Keratinocyte (primary cell): ENCODE measurements around the gene LRRC4C. TPM values are rescaled to one million over a fixed set of nuclear protein-coding genes. Genes with fewer than 3 reads are reported as not detected.

ENCODE experiments used
- DNase-seq: peaks from one replicate; pipeline ENCODE4 v3.0.0-alpha.2; 2011; ENCODE audit warnings: low read depth, missing footprints, low spot score
- FAIRE-seq: peaks from 2 replicates; lab custom pipeline; 2011; peaks lifted over from hg19 to GRCh38; lab: Jason Lieb, UNC
- H2AFZ ChIP-seq: 2 replicates; pipeline ENCODE4 v1.6.0; 2012; ENCODE audit warnings: low read length, control low read depth, inconsistent platforms; ENCODE audit not compliant: control insufficient read depth
- H3K27ac ChIP-seq: 2 replicates; pipeline ENCODE4 v1.5.1; 2011; ENCODE audit warnings: low read length; ENCODE audit not compliant: control insufficient read depth, insufficient read depth
- H3K27me3 ChIP-seq: 3 replicates; pipeline ENCODE4 v1.6.0; 2011; ENCODE audit warnings: low read length; ENCODE audit not compliant: control insufficient read depth, insufficient read depth; ENCODE audit errors: extremely low read depth
- H3K36me3 ChIP-seq, 2 experiments: 2 replicates in 1 of 2; 3 replicates in 1 of 2; pipeline ENCODE4 v1.5.1; 2011; ENCODE audit warnings: low read length in 2 of 2, mild to moderate bottlenecking in 1 of 2; ENCODE audit not compliant: control insufficient read depth in 2 of 2, insufficient read depth in 2 of 2; ENCODE audit errors: extremely low read depth in 1 of 2
- H3K4me1 ChIP-seq: 3 replicates; pipeline ENCODE4 v1.5.1; 2011; ENCODE audit warnings: low read length; ENCODE audit not compliant: control insufficient read depth, insufficient read depth; ENCODE audit errors: extremely low read depth
- H3K4me2 ChIP-seq: 3 replicates; pipeline ENCODE4 v1.6.0; 2011; ENCODE audit warnings: low read depth, low read length; ENCODE audit not compliant: control insufficient read depth, insufficient read depth; ENCODE audit errors: extremely low read depth
- H3K4me3 ChIP-seq, 3 experiments: fragments of 200-600 bp in 1 of 3; sonication (generic) in 1 of 3; 2 replicates in 2 of 3; 3 replicates in 1 of 3; pipeline ENCODE4 v1.5.1; 2011 to 2016; ENCODE audit warnings: low read length in 3 of 3, mild to moderate bottlenecking in 3 of 3, control low read depth in 2 of 3, inconsistent platforms in 1 of 3, low read depth in 1 of 3, mixed read lengths in 1 of 3, mixed run types in 1 of 3, moderate library complexity in 1 of 3; ENCODE audit not compliant: control insufficient read depth in 2 of 3, insufficient read depth in 2 of 3; ENCODE audit errors: extremely low read depth in 1 of 3
- H3K79me2 ChIP-seq: 2 replicates; pipeline ENCODE4 v1.6.0; 2012; ENCODE audit warnings: low read length; ENCODE audit not compliant: control insufficient read depth, insufficient read depth
- H3K9ac ChIP-seq: 3 replicates; pipeline ENCODE4 v1.6.0; 2011; ENCODE audit warnings: low read length; ENCODE audit not compliant: control insufficient read depth, insufficient read depth; ENCODE audit errors: extremely low read depth
- H3K9me1 ChIP-seq: 3 replicates; pipeline ENCODE4 v1.6.0; 2011; ENCODE audit warnings: low read length; ENCODE audit not compliant: control insufficient read depth, insufficient read depth; ENCODE audit errors: extremely low read depth
- H3K9me3 ChIP-seq: 2 replicates; pipeline ENCODE4 v1.5.1; 2012; ENCODE audit warnings: low read depth, low read length; ENCODE audit not compliant: control insufficient read depth
- H4K20me1 ChIP-seq: 3 replicates; pipeline ENCODE4 v1.6.0; 2011; ENCODE audit warnings: low read length; ENCODE audit not compliant: control insufficient read depth, insufficient read depth; ENCODE audit errors: extremely low read depth
- CTCF ChIP-seq, 3 experiments: IDR thresholded peaks in 1 of 3; conservative IDR thresholded peaks in 1 of 3; optimal IDR thresholded peaks in 1 of 3; 2 replicates in 2 of 3; 3 replicates in 1 of 3; pipeline versions ENCODE3 to v1.5.1; 2011; ENCODE audit warnings: low read length in 3 of 3, mild to moderate bottlenecking in 3 of 3, moderate library complexity in 2 of 3, control low read depth in 1 of 3, inconsistent platforms in 1 of 3; ENCODE audit not compliant: insufficient read depth in 2 of 3; ENCODE audit errors: extremely low read depth in 1 of 3
- EZH2 ChIP-seq: IDR thresholded peaks from one replicate; pipeline ENCODE4 v1.6.1; 2012; ENCODE audit warnings: inconsistent platforms, mild to moderate bottlenecking, low read length, moderate library complexity
- dilution Hi-C: fragments of 300-500 bp; cut with MboI; formaldehyde crosslinking; loops from one replicate; pipeline ENCODE4 v1.7.0; 2020; ENCODE audit warnings: low sequenced_read_pairs; ENCODE audit not compliant: extremely low pct_ligation_motif_present
- polyA plus RNA-seq, 5 experiments: library from polyadenylated mRNA; depleted of rRNA in 3 of 5; stranded (reverse) in 3 of 5; stranded (forward) in 1 of 5; unstranded in 1 of 5; fragments of >200 nt; gene quantifications; 1 replicate in 1 of 5; 2 replicates in 3 of 5; 3 replicates in 1 of 5; pipeline versions ENCODE4 v1.2.1 to v1.2.3, GENCODE V29; 2011 to 2012; ENCODE audit warnings: missing spikeins in 2 of 5, low read depth in 1 of 5, low replicate concordance in 1 of 5

The LRRC4C gene
- polyA plus RNA-seq, 1 donor (not counting 4 experiments of a cell fraction or from before 2014, with no cell fraction given): not detected

- Histone ChIP-seq H3K9ac (no peak overlapping the region), H3K79me2 (no peaks in the 10 kb centered on the region), H3K4me1 (no peaks in the 10 kb centered on the region), H3K9me3 (no peaks in the 10 kb centered on the region), H3K4me3 (no peak overlapping the region), H3K9me1 (no peaks in the 10 kb centered on the region), H3K27ac (no peak overlapping the region), H3K27me3 (no peaks in the 10 kb centered on the region), H2AFZ (no peak overlapping the region), H4K20me1 (no peaks in the 10 kb centered on the region), H3K4me2 (no peak overlapping the region), H3K36me3 (no peaks in the 10 kb centered on the region)
- dilution Hi-C loops: no loop called here
- FAIRE-seq (no peak), DNase-seq (no peak)
- TF ChIP-seq EZH2 (no peak), CTCF (optimal IDR thresholded peaks at IDR 0.05 in 1 of 3, IDR thresholded peaks at IDR 0.05 in 1 of 3, conservative IDR thresholded peaks at IDR 0.05 in 1 of 3; ENCODE audit: extremely low read depth in 1 of 3, insufficient read depth in 2 of 3, low read length in 3 of 3) (no peak)
Measured at GRCh38 chr11:40842750-40843339, 616.6 kb downstream of the LRRC4C start.

GRCh38 chr11:40841231-40841630 is 618.2 kb downstream of the LRRC4C start:
- H3K27me3 ChIP-seq: no peaks in the 10 kb centered on the region
- no peaks in the 10 kb centered on the region for H3K9me1 ChIP-seq
- TF ChIP-seq EZH2 (no peak), CTCF (optimal IDR thresholded peaks at IDR 0.05 in 1 of 3, IDR thresholded peaks at IDR 0.05 in 1 of 3, conservative IDR thresholded peaks at IDR 0.05 in 1 of 3; ENCODE audit: extremely low read depth in 1 of 3, insufficient read depth in 2 of 3, low read length in 3 of 3) (no peak)
- no peak overlapping the region for H3K9ac ChIP-seq
- H3K9me3 ChIP-seq: no peaks in the 10 kb centered on the region
- H3K4me3 ChIP-seq: no peak overlapping the region
- no peak for FAIRE-seq
- H4K20me1 ChIP-seq: no peaks in the 10 kb centered on the region
- H3K36me3 ChIP-seq: no peaks in the 10 kb centered on the region
- H2AFZ ChIP-seq: no peak overlapping the region
- DNase-seq: no peak
- no peaks in the 10 kb centered on the region for H3K79me2 ChIP-seq
- no peak overlapping the region for H3K4me2 ChIP-seq
- H3K4me1 ChIP-seq: no peaks in the 10 kb centered on the region
- H3K27ac ChIP-seq: no peak overlapping the region
- dilution Hi-C loops: no loop called here
